ENCODE measurements around the gene EFTUD2.

DNA sequence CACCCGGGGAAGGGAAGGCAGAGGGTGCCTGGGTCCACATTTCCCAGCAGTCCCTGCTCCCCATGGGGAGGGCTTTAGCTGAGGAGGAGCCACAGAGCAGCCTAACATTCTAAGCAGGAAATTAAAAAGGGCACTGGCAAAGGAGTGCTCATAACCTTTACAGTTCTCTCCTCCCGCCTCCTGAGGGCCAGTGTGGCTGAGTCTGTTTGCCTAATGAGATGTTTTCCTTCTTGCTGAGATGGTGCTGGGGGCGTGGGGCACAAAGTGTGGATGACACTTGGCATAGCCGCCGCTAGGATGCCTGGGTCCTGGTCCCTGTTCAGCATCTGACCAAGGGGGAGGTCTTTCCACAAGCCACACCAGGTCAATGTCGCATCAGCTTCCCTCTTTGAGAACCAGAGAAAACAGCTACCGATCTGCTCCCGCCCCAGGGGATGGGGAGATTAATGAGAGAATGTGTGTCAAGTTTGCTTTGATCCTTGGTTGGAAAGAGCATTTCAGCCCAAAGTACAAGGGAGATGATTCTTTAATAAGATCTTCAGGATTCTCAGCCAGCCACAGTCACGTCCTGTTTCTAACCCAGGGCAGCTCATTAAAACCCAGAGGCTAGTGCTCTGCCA is 42.6 kb upstream of the EFTUD2 start:
- TF ChIP-seq POLR2A (IDR thresholded peaks at IDR 0.05; ENCODE audit: low read depth, low read length) (no peak), POLR2AphosphoS5 (IDR thresholded peaks at IDR 0.05; ENCODE audit: low read depth, low read length) (no peak)
